Activated CD4-positive, alpha-beta T cell treated with anti-CD3 and anti-CD28 coated beads for 1 hour (primary cell): ENCODE results near the gene MAGI1.

Experiments used
- DNase-seq: peaks from one replicate; pipeline ENCODE4 v3.0.0-alpha.2; 2020

MAGI1 gene

DNA sequence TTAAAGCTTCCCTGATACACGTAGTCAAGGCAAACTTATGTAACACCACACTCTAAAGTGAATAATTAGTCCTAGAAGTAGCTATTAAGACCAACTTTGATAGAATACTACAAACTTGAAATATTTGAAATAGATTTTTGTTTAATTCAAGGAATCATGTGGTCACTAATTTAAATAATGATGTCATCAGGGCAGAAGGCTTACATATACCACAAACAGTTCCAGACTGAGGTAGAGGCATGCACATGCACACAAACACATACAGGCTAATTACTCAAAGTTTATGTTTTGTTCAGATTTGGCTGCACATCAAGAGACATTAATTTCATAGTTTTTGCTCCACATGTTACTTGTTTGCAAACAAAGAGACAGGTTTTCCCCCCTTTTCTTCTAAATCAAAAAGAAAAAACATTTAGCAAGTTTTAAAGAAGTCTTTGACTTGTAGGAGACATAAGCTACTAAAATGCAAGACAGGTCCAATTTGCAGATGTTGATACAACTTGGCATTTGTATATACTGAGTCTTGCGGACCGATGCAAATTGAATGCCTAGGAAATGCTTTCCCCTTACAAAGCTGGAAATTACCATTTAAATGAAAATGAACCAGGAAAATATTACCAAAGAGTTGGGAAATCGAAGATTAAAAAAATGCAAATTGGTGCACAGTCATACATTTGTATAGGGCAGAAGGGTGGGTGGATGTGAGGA is 594.8 kb downstream of the MAGI1 start:
- DNase-seq, result no peak

GRCh38 chr3:65439641-65440284 is 599.0 kb downstream of the MAGI1 start:
- DNase-seq, result no peak

GRCh38 chr3:65438612-65439011 is 600.1 kb downstream of the MAGI1 start:
- DNase-seq, result no peak

- no peak for DNase-seq
Observed at GRCh38 chr3:65438096-65438495, 600.6 kb downstream of the MAGI1 start.

- DNase-seq, result no peak
Observed at GRCh38 chr3:65436580-65436979, 602.1 kb downstream of the MAGI1 start.

DNA sequence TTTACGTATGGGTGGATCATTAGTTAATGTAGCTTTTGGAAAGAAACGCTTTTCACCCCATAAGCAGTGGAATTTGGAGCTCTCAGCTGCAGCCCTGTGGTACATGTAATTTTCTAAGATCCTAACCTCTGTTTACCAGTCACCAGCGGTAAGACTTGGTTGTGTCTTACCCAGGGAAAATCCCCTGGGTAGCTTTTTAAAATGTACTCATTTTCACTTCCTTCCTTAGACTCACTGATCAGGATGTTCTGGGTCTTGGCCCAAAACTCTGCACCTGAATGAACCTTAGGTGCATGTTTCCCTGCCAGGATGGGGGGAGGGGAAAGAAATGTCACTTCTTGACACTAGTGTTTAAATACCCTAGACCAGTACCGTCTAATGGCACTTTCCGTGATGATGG is 605.2 kb downstream of the MAGI1 start:
- DNase-seq, result no peak

DNA sequence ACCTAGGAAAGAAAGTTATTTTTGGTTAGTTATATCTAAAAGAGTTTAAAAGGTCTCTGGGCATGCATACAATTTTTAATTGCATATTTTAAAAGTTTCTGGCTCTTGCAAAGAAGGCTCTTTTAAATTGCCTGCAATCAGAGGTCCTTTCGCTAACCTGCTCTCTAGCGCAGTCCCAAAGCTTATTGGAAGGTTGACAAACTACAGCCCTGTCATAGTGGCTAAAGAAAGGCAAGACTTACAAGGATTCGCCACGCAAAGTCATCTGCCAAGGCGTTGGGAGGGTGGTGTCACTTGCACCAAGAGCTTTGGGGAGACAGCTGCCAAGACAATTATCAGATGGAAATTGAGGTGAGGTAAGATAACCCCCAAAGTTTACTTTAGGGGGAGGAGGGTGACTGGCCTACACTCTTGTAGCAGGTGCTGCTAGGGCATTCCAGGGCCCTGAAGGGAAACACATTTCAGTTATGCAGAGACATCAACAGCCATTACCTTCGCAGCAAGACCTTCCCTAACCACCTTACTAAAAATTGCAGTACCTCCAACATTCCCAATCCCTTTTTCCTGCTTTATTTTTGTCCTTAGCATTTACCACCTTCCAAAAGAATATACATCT is 606.2 kb downstream of the MAGI1 start:
- DNase-seq, result no peak

- no peak for DNase-seq
Observed at GRCh38 chr3:65425880-65426279, 612.8 kb downstream of the MAGI1 start.

DNA sequence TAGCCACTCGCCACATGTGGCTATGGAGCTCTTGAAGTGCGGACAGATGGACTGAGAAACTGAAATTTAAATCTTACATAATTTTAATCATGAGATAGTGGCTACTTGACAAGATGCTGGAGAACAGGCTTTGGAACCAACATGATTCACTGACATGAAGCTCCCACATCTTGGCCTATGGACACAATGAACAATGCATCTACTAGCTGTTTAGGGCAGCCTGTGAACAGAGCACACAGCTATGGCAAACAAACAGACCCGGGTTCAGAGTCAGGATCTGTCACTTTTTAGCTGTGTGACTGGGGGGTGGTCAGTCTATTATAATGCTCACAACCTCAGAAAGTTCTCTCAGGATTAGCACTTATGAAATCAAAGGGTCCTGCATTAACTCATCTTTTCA is 616.6 kb downstream of the MAGI1 start:
- no peak for DNase-seq

DNA sequence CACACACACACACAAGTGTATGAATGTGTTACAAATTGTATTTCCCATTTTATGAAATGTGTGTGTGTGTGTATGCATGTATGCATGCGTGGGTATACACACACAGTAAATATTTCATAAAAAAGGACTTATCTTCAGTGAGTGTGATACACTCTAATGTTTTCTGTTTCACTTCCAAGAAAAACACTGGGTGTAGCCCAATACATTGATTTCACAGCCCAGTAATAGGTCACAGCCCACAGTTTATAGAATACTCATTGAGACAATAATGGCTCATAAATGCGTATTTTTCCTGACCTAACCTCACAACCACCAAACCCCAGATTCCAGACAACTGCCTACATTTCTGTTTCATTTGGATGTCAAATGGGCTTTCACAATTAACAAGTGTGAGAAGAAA is 619.5 kb downstream of the MAGI1 start:
- no peak for DNase-seq

DNA sequence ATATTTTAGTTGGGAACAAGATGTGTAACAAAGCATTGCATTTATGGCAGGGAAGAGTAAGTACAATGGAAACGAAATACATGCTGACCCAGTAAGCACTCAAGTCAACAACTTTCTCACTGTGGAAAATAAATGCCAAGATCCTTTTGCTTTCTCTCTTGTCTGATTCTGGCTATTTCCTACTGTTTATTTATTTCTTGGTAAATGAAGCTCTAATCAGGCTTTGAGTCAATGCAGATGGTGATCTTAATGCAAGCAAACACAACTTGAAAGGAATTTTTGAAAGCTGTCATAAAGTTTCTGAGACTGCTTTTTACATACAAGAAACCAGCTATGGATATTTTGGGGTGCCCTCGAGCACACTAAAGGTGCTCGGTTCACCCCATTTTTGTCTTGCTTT is 624.8 kb downstream of the MAGI1 start:
- DNase-seq, result no peak

- no peak for DNase-seq
Observed at GRCh38 chr3:65412588-65412987, 626.1 kb downstream of the MAGI1 start.

GRCh38 chr3:65411367-65411766 is 627.4 kb downstream of the MAGI1 start:
- DNase-seq, result no peak

- no peak for DNase-seq
Observed at GRCh38 chr3:65409176-65409569, 629.5 kb downstream of the MAGI1 start.

DNA sequence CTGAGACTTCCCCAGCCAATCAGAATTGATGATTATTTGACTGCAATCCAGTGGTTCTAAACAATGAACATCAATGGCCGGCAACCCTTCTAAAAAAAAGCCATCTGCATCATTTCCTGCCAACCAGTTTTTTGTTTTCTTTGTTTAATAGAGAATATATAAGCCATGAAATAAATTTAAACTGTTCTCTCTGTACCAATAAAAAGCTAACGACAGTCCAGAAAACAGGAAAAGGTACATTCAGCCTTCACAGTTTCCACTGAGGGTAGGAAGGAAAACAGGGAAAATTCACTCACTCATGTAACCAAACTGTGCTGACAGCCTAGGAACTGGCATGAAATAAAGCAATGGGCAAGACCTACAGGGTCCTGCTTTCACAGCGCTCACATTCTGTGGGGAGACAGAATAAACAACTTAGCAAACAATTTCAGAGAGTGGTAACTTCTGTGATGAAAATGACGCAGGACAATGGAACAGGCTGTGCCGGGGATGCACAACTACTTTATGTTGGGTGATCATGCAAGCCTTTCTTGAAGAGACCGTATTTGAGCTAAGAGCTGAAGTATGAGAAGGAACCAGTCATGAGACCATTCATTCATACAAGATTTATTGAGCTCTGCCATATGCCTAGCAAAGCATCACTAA is 630.1 kb downstream of the MAGI1 start:
- DNase-seq, result no peak

GRCh38 chr3:65406470-65406869 is 632.2 kb downstream of the MAGI1 start:
- no peak for DNase-seq

DNA sequence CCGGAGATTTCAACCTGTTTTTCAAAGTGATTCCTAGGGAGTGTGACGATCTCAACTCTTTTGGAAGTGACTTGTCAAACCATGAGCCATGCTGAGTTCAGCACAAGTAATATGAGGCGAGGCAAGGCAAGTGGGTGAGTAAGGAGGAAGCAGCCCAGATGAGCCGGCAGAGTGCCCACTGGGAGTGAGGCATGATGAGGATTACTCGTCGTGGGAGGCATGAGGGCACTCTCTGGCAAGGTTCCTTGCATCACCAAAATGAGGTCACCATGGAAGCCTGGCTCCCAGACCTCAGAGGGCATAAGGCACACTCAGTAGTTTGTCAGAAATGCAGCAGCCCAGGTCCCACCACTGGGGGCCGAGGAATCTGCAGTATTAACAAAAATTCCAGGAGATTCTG is 636.1 kb downstream of the MAGI1 start:
- DNase-seq, result no peak

GRCh38 chr3:65401359-65402305 is 637.1 kb downstream of the MAGI1 start:
- no peak for DNase-seq

DNA sequence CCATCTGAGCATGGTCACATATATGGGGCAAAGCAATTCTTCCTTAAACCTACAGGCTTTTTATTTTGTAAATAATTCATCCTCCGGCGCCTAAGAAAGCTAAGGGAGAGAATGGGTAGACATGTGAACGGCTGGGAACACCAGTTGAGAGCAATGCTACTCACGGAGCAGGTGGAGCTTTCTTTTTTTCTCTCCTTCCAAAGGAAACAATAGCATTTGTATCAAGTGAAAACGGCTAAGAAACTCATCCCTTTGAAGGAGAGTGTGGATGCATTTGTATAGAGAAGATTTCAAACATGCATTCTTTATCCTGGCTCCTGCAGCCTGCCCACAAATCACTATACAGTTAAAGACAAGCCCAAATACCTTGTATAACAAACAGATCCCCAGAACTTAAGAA is 637.8 kb downstream of the MAGI1 start:
- DNase-seq, result no peak

DNA sequence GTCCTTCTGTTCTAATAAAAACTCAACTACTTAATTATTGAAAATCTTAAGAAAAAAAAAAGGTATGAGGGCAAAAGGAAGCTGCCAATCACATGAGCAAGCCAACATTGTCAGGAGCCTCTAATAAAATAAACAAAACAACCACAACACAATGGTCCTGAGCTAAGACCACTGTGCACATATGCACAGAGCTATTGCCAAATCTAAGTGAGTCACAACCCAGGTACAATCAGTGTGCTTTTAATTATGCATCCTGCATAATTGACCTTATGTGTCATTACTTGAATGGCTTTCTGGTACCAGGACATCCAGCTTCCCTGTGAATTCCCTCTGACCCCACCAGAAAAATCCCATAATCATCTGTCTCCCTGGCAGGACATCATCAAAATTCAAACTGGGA is 639.8 kb downstream of the MAGI1 start:
- no peak for DNase-seq

GRCh38 chr3:65396078-65396477 is 642.6 kb downstream of the MAGI1 start:
- DNase-seq, result no peak

DNA sequence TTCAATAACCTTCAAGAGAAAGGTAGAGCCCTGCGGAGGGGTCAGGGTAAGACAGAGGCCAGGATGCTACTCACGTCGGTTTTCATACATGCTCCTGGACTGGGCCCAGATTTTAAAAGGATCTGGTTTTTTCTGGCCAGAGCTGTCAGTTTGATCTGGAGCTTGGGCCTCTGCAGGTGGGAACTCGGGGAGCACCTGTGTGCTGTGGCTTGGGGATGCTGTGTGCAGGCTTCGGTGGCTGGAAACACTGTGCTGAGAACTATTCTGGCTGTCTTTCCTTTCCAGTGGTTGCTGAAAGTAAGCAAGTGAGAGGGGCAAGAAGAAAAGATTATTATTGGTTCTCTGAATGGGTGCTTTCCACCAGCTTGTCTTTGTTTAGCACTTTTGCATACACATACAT is 647.6 kb downstream of the MAGI1 start:
- no peak for DNase-seq

DNA sequence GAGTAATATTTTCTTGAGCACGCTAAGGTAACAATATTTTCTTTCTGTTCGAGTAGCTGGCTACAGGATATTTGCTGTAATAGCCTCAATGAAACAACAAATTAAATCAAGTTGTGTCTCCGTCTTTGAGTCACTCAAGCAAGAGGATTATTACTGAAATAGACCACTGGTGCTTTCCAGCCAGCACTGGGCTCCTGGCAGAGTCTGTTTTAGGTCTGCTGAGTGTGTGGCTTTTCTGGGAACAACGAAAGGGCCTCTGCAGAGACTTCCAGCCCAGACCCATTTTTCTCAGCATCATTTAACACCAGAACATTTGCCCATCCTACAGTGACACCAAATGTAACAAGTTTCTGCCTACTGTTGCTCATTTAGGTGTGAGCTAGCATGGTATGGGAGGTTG is 652.9 kb downstream of the MAGI1 start:
- DNase-seq, result no peak
